HCT116 (cell line): ENCODE data around the gene LCMT1. TPM values are rescaled to one million over a fixed set of nuclear protein-coding genes. Genes with fewer than 3 reads are reported as not detected.

ENCODE experiments used
- ATAC-seq: fragments of 200-7000 bp; cut with Tn5 transposase; 2 replicates; pipeline ENCODE4 v1.9.1; 2020; ENCODE audit warnings: mild to moderate bottlenecking, moderate library complexity
- BruUV-seq: library from RNA; stranded (reverse); fragments of 400-500 nt; replicated peaks from 2 replicates; lab custom pipeline; 2021; lab: Mats Ljungman, UMichigan
- CTCF ChIA-PET: fragments of 300-600 bp; sonication (Branson Sonifier 250); formaldehyde crosslinking; loops from one replicate; lab custom pipeline; 2021; ENCODE audit warnings: antibody characterized with exemption; lab: Charles Lee
- POLR2A ChIA-PET: fragments of 300-600, 350-600 bp; sonication (Branson Sonifier 250); formaldehyde crosslinking; loops from one replicate; lab custom pipeline; 2021; ENCODE audit warnings: antibody characterized with exemption; lab: Charles Lee
- RAD21 ChIA-PET, 2 experiments: fragments of 300-600 bp; sonication (Branson Sonifier 250); formaldehyde crosslinking; loops; one replicate each; lab custom pipeline; 2023; ENCODE audit warnings: low total read pairs in 2 of 2; ENCODE audit not compliant: uncharacterized antibody in 2 of 2, unreplicated experiment in 2 of 2, low non-redundant PET in 1 of 2; lab: Charles Lee
- DNase-seq: peaks from one replicate; pipeline ENCODE4 v3.0.0-alpha.2; 2010; ENCODE audit warnings: low read depth, low spot score
- H2AFZ ChIP-seq: fragments of 200-600 bp; shearing (Covaris generic), sonication (generic); 2 replicates; pipeline ENCODE4 v1.6.1; 2017; ENCODE audit warnings: low read depth, mixed run types, mixed read lengths, antibody characterized with exemption, low read length; ENCODE audit not compliant: poor library complexity, severe bottlenecking
- H3K27ac ChIP-seq: 2 replicates; pipeline ENCODE4 v1.5.1; 2012; ENCODE audit warnings: low read depth, low read length
- H3K27me3 ChIP-seq: fragments of 200-600 bp; sonication (generic); 2 replicates; pipeline ENCODE4 v1.6.1; 2016; ENCODE audit warnings: mixed run types, low read length, mixed read lengths; ENCODE audit not compliant: insufficient read depth
- H3K36me3 ChIP-seq, 2 experiments: fragments of 200-500 bp in 1 of 2; fragments of 200-600 bp in 1 of 2; sonication (Bioruptor generic) in 1 of 2; sonication (generic) in 1 of 2; 2 replicates each; pipeline versions ENCODE4 v1.5.1 to v1.6.1; 2014 to 2016; ENCODE audit warnings: low read length in 2 of 2, inconsistent platforms in 1 of 2, mixed read lengths in 1 of 2, mixed run types in 1 of 2; ENCODE audit not compliant: insufficient read depth in 2 of 2, control insufficient read depth in 1 of 2
- H3K4me1 ChIP-seq, 2 experiments: fragments of 200-600 bp in 1 of 2; sonication (generic) in 1 of 2; 2 replicates each; pipeline versions ENCODE4 v1.5.1 to v1.6.1; 2012 to 2017; ENCODE audit warnings: low read length in 2 of 2, inconsistent platforms in 1 of 2, mild to moderate bottlenecking in 1 of 2, mixed read lengths in 1 of 2, mixed run types in 1 of 2, moderate library complexity in 1 of 2; ENCODE audit not compliant: insufficient read depth in 2 of 2, control insufficient read depth in 1 of 2
- H3K4me2 ChIP-seq: fragments of 200-600 bp; sonication (generic); 2 replicates; pipeline ENCODE4 v1.6.1; 2017; ENCODE audit warnings: mixed run types, low read length, mixed read lengths
- H3K4me3 ChIP-seq, 2 experiments: fragments of 200-600 bp in 1 of 2; sonication (generic) in 1 of 2; replicated peaks in 1 of 2; 2 replicates each; pipeline ENCODE4 v1.5.1; 2011 to 2016; ENCODE audit warnings: low read length in 2 of 2, control low read depth in 1 of 2, low read depth in 1 of 2, mild to moderate bottlenecking in 1 of 2, mixed read lengths in 1 of 2, mixed run types in 1 of 2
- H3K79me2 ChIP-seq: fragments of 200-600 bp; sonication (generic); 2 replicates; pipeline ENCODE4 v1.6.1; 2017; ENCODE audit warnings: mild to moderate bottlenecking, mixed run types, low read length, moderate library complexity, mixed read lengths; ENCODE audit not compliant: insufficient read depth
- H3K9ac ChIP-seq: fragments of 200-600 bp; sonication (generic); 2 replicates; pipeline ENCODE4 v1.6.1; 2016; ENCODE audit warnings: low read length, mixed read lengths
- H3K9me2 ChIP-seq: fragments of 200-600 bp; sonication (generic), shearing (Covaris generic); 2 replicates; pipeline ENCODE4 v1.6.1; 2017; ENCODE audit warnings: mixed run types, mild to moderate bottlenecking, moderate library complexity; ENCODE audit not compliant: insufficient read depth
- H3K9me3 ChIP-seq, 2 experiments: fragments of 200-500 bp in 1 of 2; fragments of 200-600 bp in 1 of 2; sonication (Bioruptor generic) in 1 of 2; sonication (generic) in 1 of 2; 2 replicates each; pipeline ENCODE4 v1.6.1; 2014 to 2017; ENCODE audit warnings: low read length in 2 of 2, mixed read lengths in 2 of 2, inconsistent platforms in 1 of 2, low read depth in 1 of 2, mild to moderate bottlenecking in 1 of 2, mixed run types in 1 of 2, moderate library complexity in 1 of 2; ENCODE audit not compliant: control insufficient read depth in 1 of 2, insufficient read depth in 1 of 2
- H4K20me1 ChIP-seq: fragments of 200-600 bp; sonication (generic), shearing (Covaris generic); 2 replicates; pipeline ENCODE4 v1.6.1; 2017; ENCODE audit warnings: mixed run types, mild to moderate bottlenecking, moderate library complexity; ENCODE audit not compliant: insufficient read depth
- EZH2phosphoT487 ChIP-seq: fragments of 200-600 bp; IDR thresholded peaks from 2 replicates; pipeline ENCODE4 v1.6.1; 2018; ENCODE audit warnings: antibody characterized with exemption, borderline replicate concordance
- RAD21 ChIP-seq: IDR thresholded peaks from 2 replicates; pipeline ENCODE4 v1.6.1; 2012; ENCODE audit warnings: low read depth, mild to moderate bottlenecking
- SRF ChIP-seq: IDR thresholded peaks from 2 replicates; pipeline ENCODE4 v1.6.1; 2012; ENCODE audit warnings: low read depth
- intact Hi-C: fragments of 100-400 bp; cut with micrococcal nuclease; formaldehyde crosslinking; loops from 2 replicates; pipeline ENCODE4 v1.10.0; 2022
- total RNA-seq: library from RNA; stranded (reverse); gene quantifications from one replicate; pipeline ENCODE4 v1.2.1, GENCODE V29; 2021; ENCODE audit not compliant: unreplicated experiment
- TF ChIP-seq, protein P1 (sequence below): IDR thresholded peaks from 2 replicates; pipeline ENCODE4 v1.6.1; 2012
- TF ChIP-seq, protein P2 (sequence below), 3 experiments: fragments of 200-600 bp in 1 of 3; sonication (generic) in 1 of 3; IDR thresholded peaks in 2 of 3; conservative IDR thresholded peaks in 1 of 3; 2 replicates each; pipeline ENCODE4 v1.5.1; 2012 to 2017; ENCODE audit warnings: low read depth in 2 of 3, low read length in 2 of 3, antibody characterized with exemption in 1 of 3, borderline replicate concordance in 1 of 3, control low read depth in 1 of 3, mild to moderate bottlenecking in 1 of 3, mixed read lengths in 1 of 3, mixed run types in 1 of 3, moderate library complexity in 1 of 3; ENCODE audit not compliant: insufficient read depth in 1 of 3
- TF ChIP-seq, protein P3 (sequence below): IDR thresholded peaks from 2 replicates; pipeline ENCODE4 v1.6.1; 2012

LCMT1 gene
- total RNA-seq, 1 experiment from 2014 or later, result 52.4 TPM

DNA sequence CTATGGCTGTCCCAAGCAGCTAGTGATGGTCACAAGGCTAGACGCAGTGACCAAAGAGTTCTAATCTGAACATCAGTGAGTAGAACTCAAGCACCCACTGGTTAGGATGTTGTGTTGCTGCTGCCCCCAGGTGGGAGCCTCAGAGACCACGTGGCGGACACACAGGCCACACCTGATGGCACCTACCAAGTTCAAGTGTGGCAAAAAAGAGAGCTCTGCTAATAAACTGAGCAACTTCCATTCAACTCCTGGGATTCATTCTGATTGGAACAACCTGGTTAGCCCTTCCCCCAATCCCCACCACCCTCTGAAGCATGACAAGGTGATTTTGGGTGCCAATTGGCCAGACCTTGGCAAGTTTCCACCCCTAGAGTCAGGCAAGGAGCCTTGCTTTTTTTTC lies 3.5 kb upstream of the LCMT1 start:
- intact Hi-C loops, result loop anchor here (5.0 kb wide), 1 partner anchor 591 kb away; no protein-coding TSS in a partner anchor
- Histone ChIP-seq H3K9me3 (no peaks in the 10 kb centered on the region), H3K79me2 (peaks cover 23% of the 10 kb centered on the region)
- RAD21 ChIA-PET, result interaction anchor here in 1 of 2 experiments (0.9 kb wide), 1 partner anchor 117 kb away, joined by 3 read pairs; no protein-coding TSS in a partner anchor
- no peak for TF ChIP-seq SRF
- TF ChIP-seq, protein P1, sequence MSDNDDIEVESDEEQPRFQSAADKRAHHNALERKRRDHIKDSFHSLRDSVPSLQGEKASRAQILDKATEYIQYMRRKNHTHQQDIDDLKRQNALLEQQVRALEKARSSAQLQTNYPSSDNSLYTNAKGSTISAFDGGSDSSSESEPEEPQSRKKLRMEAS, result 0 out of 2 replicates have a peak, but pooled peaks have one; percentile 17
- TF ChIP-seq, protein P2, sequence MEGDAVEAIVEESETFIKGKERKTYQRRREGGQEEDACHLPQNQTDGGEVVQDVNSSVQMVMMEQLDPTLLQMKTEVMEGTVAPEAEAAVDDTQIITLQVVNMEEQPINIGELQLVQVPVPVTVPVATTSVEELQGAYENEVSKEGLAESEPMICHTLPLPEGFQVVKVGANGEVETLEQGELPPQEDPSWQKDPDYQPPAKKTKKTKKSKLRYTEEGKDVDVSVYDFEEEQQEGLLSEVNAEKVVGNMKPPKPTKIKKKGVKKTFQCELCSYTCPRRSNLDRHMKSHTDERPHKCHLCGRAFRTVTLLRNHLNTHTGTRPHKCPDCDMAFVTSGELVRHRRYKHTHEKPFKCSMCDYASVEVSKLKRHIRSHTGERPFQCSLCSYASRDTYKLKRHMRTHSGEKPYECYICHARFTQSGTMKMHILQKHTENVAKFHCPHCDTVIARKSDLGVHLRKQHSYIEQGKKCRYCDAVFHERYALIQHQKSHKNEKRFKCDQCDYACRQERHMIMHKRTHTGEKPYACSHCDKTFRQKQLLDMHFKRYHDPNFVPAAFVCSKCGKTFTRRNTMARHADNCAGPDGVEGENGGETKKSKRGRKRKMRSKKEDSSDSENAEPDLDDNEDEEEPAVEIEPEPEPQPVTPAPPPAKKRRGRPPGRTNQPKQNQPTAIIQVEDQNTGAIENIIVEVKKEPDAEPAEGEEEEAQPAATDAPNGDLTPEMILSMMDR (IDR thresholded peaks at IDR 0.05 in 2 of 3, conservative IDR thresholded peaks at IDR 0.05 in 1 of 3; ENCODE audit: borderline replicate concordance in 1 of 3, insufficient read depth in 1 of 3, low read depth in 2 of 3, low read length in 2 of 3), result peak; percentile 9 to 43 (median 42); a peak in 4 of 6 replicates
- TF ChIP-seq, protein P3, sequence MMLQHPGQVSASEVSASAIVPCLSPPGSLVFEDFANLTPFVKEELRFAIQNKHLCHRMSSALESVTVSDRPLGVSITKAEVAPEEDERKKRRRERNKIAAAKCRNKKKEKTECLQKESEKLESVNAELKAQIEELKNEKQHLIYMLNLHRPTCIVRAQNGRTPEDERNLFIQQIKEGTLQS, result no peak
- no peak for TF ChIP-seq EZH2phosphoT487
- peak; percentile 36; the same call in 1 of the 2 replicates for TF ChIP-seq RAD21
- TF ChIP-seq, all 23 proteins: peak for 3
- Histone ChIP-seq H3K36me3 (no peaks in the 10 kb centered on the region), H4K20me1 (no peaks in the 10 kb centered on the region), H3K4me3 (peak overlapping the region in 1 of 2 experiments; percentile 92; a peak in 3 of 4 replicates), H3K27ac (peak overlapping the region; percentile 77), H3K27me3 (no peaks in the 10 kb centered on the region), H3K9me2 (no peaks in the 10 kb centered on the region), H3K9ac (peak overlapping the region; percentile 88; the same call in 1 of the 2 replicates), H3K4me2 (peak overlapping the region; percentile 94), H2AFZ (no peak overlapping the region), H3K4me1 (peaks cover 37 to 54% of the 10 kb centered on the region in 2 experiments)
- ChIA-PET CTCF (interaction anchor here (1.2 to 2.1 kb wide), 5 partner anchors 59 to 273 kb away, joined by 3 to 13 read pairs (median 4); no protein-coding TSS in a partner anchor), POLR2A (interaction anchor here (0.8 kb wide), 1 partner anchor 12 kb away, joined by 3 read pairs; no protein-coding TSS in a partner anchor)
- DNase-seq (no peak), ATAC-seq (no peak)
- no TSS peak for BruUV-seq
